Loucy (cell line): Measurements from ENCODE around the gene SCEL.

Experiments
- H2AFZ ChIP-seq: fragments of 200-600 bp; sonication (generic); 2 replicates; pipeline ENCODE4 v1.6.0; 2016; ENCODE audit warnings: antibody characterized with exemption, mild to moderate bottlenecking, low read length, moderate library complexity
- H3F3A ChIP-seq: fragments of 200-600 bp; 2 replicates; pipeline ENCODE4 v1.6.0; 2016; ENCODE audit warnings: antibody characterized with exemption, low read depth, mild to moderate bottlenecking
- H3K27me3 ChIP-seq: fragments of 200-600 bp; sonication (generic); 2 replicates; pipeline ENCODE4 v1.6.1; 2014; ENCODE audit warnings: low read length, mild to moderate bottlenecking; ENCODE audit not compliant: insufficient read depth, poor library complexity, severe bottlenecking
- H3K36me3 ChIP-seq: fragments of 200-600 bp; sonication (generic); 2 replicates; pipeline ENCODE4 v1.6.1; 2016; ENCODE audit warnings: low read length; ENCODE audit not compliant: insufficient read depth
- H3K4me1 ChIP-seq: fragments of 200-600 bp; sonication (generic); 2 replicates; pipeline ENCODE4 v1.5.1; 2014; ENCODE audit warnings: low read length, mild to moderate bottlenecking; ENCODE audit not compliant: insufficient read depth, poor library complexity, severe bottlenecking
- H3K4me2 ChIP-seq: fragments of 200-600 bp; sonication (generic); 2 replicates; pipeline ENCODE4 v1.6.0; 2014; ENCODE audit warnings: antibody characterized with exemption, low read length, low read depth, mild to moderate bottlenecking; ENCODE audit not compliant: poor library complexity, severe bottlenecking
- H3K4me3 ChIP-seq: fragments of 200-600 bp; sonication (generic); 2 replicates; pipeline ENCODE4 v1.5.1; 2014; ENCODE audit warnings: low read length, mild to moderate bottlenecking, mixed read lengths; ENCODE audit not compliant: poor library complexity, severe bottlenecking
- H3K79me2 ChIP-seq: fragments of 200-600 bp; sonication (generic); 2 replicates; pipeline ENCODE4 v1.6.1; 2014; ENCODE audit warnings: low read length; ENCODE audit not compliant: insufficient read depth
- H3K9ac ChIP-seq: fragments of 200-600 bp; sonication (generic); 2 replicates; pipeline ENCODE4 v1.6.0; 2014; ENCODE audit warnings: mild to moderate bottlenecking, low read depth, low read length, moderate library complexity; ENCODE audit not compliant: poor library complexity, severe bottlenecking
- H3K9me2 ChIP-seq: fragments of 200-600 bp; sonication (generic); replicated peaks from 2 replicates; pipeline ENCODE4 v1.6.1; 2016; ENCODE audit warnings: low read depth, low read length, mixed read lengths
- H3K9me3 ChIP-seq: fragments of 200-600 bp; sonication (generic); 2 replicates; pipeline ENCODE4 v1.6.1; 2014; ENCODE audit warnings: mild to moderate bottlenecking, antibody characterized with exemption, low read length, low read depth; ENCODE audit not compliant: insufficient read depth
- H4K20me1 ChIP-seq: fragments of 200-600 bp; sonication (generic); 2 replicates; pipeline ENCODE4 v1.6.0; 2014; ENCODE audit warnings: antibody characterized with exemption, low read length, mild to moderate bottlenecking; ENCODE audit not compliant: insufficient read depth, poor library complexity, severe bottlenecking
- EZH2phosphoT487 ChIP-seq: fragments of 200-600 bp; IDR thresholded peaks from 2 replicates; pipeline ENCODE4 v1.6.1; 2018; ENCODE audit warnings: antibody characterized with exemption, mild to moderate bottlenecking, moderate library complexity, borderline replicate concordance
- TF ChIP-seq, protein P1 (sequence below): fragments of 200-600 bp; sonication (generic); conservative IDR thresholded peaks from 2 replicates; pipeline ENCODE4 v1.5.1; 2014; ENCODE audit warnings: mild to moderate bottlenecking, antibody characterized with exemption, low read length

SCEL gene

DNA sequence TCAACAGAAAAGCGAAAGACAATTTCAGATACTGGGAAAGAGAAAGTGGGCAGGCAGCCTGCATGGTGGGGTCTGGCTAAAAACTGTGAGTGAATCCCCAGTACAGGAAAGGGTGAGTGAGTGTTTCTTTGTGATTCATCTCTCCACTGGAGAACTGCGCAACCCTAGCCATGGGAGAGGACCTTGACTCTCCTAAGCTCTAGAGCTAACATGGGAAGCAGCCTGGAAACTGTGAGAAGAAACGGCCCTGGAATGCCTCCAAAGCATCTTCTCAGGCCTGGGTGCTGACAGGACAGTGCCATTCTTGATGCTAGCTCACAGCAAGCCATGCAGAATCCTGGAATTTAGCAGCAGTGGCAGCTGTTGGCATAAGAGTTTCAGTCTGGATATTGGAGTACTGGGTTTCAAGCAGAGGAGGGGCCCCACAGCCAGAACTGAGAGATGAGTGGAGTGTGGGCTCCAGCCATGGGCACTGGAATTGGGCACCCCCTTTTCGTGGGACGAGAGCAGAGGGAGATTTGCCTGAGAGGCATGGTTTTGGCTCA is 143.3 kb downstream of the SCEL start:
- Histone ChIP-seq H3K9me2 (no peaks in the 10 kb centered on the region), H3K36me3 (no peaks in the 10 kb centered on the region), H3K4me2 (no peak overlapping the region), H3K9me3 (no peaks in the 10 kb centered on the region), H4K20me1 (no peaks in the 10 kb centered on the region), H3K79me2 (no peaks in the 10 kb centered on the region), H3K4me3 (no peak overlapping the region), H3K9ac (no peak overlapping the region), H2AFZ (no peak overlapping the region), H3K27me3 (no peaks in the 10 kb centered on the region), H3K4me1 (no peaks in the 10 kb centered on the region), H3F3A (no peaks in the 10 kb centered on the region)
- TF ChIP-seq, protein P1, sequence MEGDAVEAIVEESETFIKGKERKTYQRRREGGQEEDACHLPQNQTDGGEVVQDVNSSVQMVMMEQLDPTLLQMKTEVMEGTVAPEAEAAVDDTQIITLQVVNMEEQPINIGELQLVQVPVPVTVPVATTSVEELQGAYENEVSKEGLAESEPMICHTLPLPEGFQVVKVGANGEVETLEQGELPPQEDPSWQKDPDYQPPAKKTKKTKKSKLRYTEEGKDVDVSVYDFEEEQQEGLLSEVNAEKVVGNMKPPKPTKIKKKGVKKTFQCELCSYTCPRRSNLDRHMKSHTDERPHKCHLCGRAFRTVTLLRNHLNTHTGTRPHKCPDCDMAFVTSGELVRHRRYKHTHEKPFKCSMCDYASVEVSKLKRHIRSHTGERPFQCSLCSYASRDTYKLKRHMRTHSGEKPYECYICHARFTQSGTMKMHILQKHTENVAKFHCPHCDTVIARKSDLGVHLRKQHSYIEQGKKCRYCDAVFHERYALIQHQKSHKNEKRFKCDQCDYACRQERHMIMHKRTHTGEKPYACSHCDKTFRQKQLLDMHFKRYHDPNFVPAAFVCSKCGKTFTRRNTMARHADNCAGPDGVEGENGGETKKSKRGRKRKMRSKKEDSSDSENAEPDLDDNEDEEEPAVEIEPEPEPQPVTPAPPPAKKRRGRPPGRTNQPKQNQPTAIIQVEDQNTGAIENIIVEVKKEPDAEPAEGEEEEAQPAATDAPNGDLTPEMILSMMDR: no peak
- TF ChIP-seq EZH2phosphoT487: no peak

DNA sequence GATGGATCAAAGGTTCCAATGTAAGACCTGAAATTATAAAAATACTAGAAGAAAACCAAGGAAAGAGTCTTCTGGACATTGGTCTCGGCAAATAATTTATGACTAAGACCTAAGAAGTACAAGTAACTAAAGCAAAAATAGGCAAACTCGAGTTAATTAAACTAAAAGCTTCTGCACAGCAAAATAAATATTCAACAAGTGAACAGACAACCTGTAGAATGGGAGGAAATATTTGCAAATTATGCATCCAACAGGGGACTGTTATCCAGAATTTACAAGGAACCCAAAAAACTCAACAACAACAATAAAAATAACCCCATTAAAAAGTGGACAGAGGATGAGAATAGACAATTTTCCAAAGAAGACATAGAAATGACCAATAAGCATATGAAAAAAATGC is 152.3 kb downstream of the SCEL start:
- Histone ChIP-seq H3K9me2 (no peaks in the 10 kb centered on the region), H3K4me1 (no peaks in the 10 kb centered on the region), H3K79me2 (no peaks in the 10 kb centered on the region), H2AFZ (no peak overlapping the region), H3K27me3 (no peaks in the 10 kb centered on the region), H3K9ac (no peak overlapping the region), H3K4me3 (no peak overlapping the region), H3K4me2 (no peak overlapping the region), H4K20me1 (no peaks in the 10 kb centered on the region), H3K36me3 (no peaks in the 10 kb centered on the region), H3K9me3 (no peaks in the 10 kb centered on the region), H3F3A (no peaks in the 10 kb centered on the region)
- TF ChIP-seq, protein P1: no peak
- TF ChIP-seq EZH2phosphoT487: no peak

DNA sequence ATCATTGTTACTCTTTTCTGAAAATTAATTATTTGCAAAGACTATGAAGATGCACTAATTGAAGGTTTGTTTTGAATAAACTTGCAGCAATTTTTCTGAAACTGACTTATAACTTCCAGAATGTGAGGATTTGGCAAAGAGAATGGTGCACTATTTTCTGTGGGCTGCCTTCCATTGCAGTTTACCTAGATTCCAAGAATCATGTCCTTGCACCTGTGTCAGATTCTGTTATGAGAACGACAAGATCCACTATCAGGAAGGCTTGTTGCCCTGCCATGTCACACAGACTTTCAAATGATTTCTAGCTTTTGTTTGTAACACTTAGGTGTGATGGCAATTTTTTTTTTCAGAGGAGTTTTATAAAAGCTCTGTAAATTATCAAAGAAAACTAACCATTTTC is 156.4 kb downstream of the SCEL start:
- TF ChIP-seq, protein P1: no peak
- no peak for TF ChIP-seq EZH2phosphoT487
- H3K4me1 ChIP-seq: no peaks in the 10 kb centered on the region
- no peaks in the 10 kb centered on the region for H3K27me3 ChIP-seq
- H3K4me2 ChIP-seq: no peak overlapping the region
- H3F3A ChIP-seq: no peaks in the 10 kb centered on the region
- H3K9me2 ChIP-seq: no peaks in the 10 kb centered on the region
- H3K36me3 ChIP-seq: no peaks in the 10 kb centered on the region
- H3K9ac ChIP-seq: no peak overlapping the region
- no peak overlapping the region for H2AFZ ChIP-seq
- H4K20me1 ChIP-seq: no peaks in the 10 kb centered on the region
- H3K79me2 ChIP-seq: no peaks in the 10 kb centered on the region
- H3K4me3 ChIP-seq: no peak overlapping the region
- H3K9me3 ChIP-seq: no peaks in the 10 kb centered on the region
